ENCODE data around the gene STIMATE. TPM values are rescaled to one million over a fixed set of nuclear protein-coding genes. Genes with fewer than 3 reads are reported as not detected.

STIMATE gene
- total and polyA plus RNA-seq, 10 of the 15 experiments (the other 5 are each of a cell fraction or from before 2014, with no cell fraction given) = 0.24 to 24.1 (median 15.4) TPM

DNA sequence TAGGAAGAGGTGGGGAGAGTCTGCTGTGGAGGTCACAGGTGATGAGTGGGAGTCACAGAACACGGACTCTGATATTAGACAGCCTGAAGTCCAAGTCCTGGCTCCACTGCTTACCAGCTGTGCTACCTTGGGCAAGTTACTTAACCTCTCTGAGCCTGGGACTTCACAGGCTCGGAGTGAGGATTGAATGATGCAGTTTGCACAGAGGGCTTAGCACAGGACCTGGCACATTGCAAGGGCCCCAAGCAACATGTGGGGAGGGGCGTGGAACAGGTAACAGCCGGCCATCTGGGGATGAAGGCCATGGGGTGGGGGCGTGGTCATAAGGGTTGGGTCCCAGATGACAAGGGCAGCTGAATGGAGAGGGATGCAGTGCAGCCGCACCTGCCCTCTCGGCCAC, 107.0 kb downstream of the STIMATE start:
- Histone ChIP-seq H3K27ac (ENCODE audit: control insufficient read depth, insufficient read depth) (no peak overlapping the region), H3K79me2 (ENCODE audit: control insufficient read depth, insufficient read depth, low read length) (no peaks in the 10 kb centered on the region), H3K4me1 (ENCODE audit: control insufficient read depth, insufficient read depth, low read length) (no peaks in the 10 kb centered on the region), H3K27me3 (replicated peaks in 1 of 2; ENCODE audit: control insufficient read depth in 2 of 2, insufficient read depth in 2 of 2, low read length in 1 of 2) (no peaks in the 10 kb centered on the region; a peak in 1 of 4 replicates), H3K36me3 (ENCODE audit: control insufficient read depth in 2 of 2, insufficient read depth in 2 of 2, low read length in 1 of 2) (no peaks in the 10 kb centered on the region), H4K20me1 (ENCODE audit: control insufficient read depth, insufficient read depth) (no peaks in the 10 kb centered on the region), H3K4me2 (ENCODE audit: control insufficient read depth, insufficient read depth) (no peak overlapping the region), H3K9me3 (replicated peaks; ENCODE audit: control insufficient read depth, insufficient read depth, low read length) (no peaks in the 10 kb centered on the region), H3K9ac (ENCODE audit: control insufficient read depth, insufficient read depth, low read length) (no peak overlapping the region), H2AFZ (ENCODE audit: control insufficient read depth, low read depth, low read length) (no peak overlapping the region), H3K4me3 (no peak overlapping the region)
- in situ Hi-C loops (cut with MboI) (no loop called here), intact Hi-C loops (cut with micrococcal nuclease; ENCODE audit: unreplicated experiment) (no loop called here)
- ChIA-PET CTCF (interaction anchor here (1.0 kb wide), 1 partner anchor 8 kb away, joined by 4 read pairs; no protein-coding TSS in a partner anchor), POLR2A (no interaction called here), SMC1A (ENCODE audit: uncharacterized antibody, unreplicated experiment) (no interaction called here), RAD21 (ENCODE audit: unreplicated experiment) (no interaction called here)
- 24% methylated on average over 7 of the region's 7 CpGs for WGBS (ENCODE audit: insufficient coverage, insufficient replicate concordance, low lambda C conversion rate, missing lambda C conversion rate)
- no peak for DNase-seq (ENCODE audit: low read depth, low spot score)
- no TSS peak for BruUV-seq (replicated peaks)
- no peak for FAIRE-seq
- ATAC-seq = no peak
- TF ChIP-seq ZNF274 (IDR thresholded peaks at IDR 0.05; ENCODE audit: insufficient read depth, insufficient read length) = no peak
- TF ChIP-seq, protein P1, sequence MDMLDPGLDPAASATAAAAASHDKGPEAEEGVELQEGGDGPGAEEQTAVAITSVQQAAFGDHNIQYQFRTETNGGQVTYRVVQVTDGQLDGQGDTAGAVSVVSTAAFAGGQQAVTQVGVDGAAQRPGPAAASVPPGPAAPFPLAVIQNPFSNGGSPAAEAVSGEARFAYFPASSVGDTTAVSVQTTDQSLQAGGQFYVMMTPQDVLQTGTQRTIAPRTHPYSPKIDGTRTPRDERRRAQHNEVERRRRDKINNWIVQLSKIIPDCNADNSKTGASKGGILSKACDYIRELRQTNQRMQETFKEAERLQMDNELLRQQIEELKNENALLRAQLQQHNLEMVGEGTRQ (IDR thresholded peaks at IDR 0.05; ENCODE audit: borderline replicate concordance, low read depth, low read length) = no peak
- TF ChIP-seq GATAD2B (conservative IDR thresholded peaks at IDR 0.05; ENCODE audit: low read depth) = no peak
- TF ChIP-seq STAT1 (conservative IDR thresholded peaks at IDR 0.05) = no peak
- TF ChIP-seq CBX5 (IDR thresholded peaks at IDR 0.05; ENCODE audit: low read depth) = no peak
- TF ChIP-seq, protein P2, sequence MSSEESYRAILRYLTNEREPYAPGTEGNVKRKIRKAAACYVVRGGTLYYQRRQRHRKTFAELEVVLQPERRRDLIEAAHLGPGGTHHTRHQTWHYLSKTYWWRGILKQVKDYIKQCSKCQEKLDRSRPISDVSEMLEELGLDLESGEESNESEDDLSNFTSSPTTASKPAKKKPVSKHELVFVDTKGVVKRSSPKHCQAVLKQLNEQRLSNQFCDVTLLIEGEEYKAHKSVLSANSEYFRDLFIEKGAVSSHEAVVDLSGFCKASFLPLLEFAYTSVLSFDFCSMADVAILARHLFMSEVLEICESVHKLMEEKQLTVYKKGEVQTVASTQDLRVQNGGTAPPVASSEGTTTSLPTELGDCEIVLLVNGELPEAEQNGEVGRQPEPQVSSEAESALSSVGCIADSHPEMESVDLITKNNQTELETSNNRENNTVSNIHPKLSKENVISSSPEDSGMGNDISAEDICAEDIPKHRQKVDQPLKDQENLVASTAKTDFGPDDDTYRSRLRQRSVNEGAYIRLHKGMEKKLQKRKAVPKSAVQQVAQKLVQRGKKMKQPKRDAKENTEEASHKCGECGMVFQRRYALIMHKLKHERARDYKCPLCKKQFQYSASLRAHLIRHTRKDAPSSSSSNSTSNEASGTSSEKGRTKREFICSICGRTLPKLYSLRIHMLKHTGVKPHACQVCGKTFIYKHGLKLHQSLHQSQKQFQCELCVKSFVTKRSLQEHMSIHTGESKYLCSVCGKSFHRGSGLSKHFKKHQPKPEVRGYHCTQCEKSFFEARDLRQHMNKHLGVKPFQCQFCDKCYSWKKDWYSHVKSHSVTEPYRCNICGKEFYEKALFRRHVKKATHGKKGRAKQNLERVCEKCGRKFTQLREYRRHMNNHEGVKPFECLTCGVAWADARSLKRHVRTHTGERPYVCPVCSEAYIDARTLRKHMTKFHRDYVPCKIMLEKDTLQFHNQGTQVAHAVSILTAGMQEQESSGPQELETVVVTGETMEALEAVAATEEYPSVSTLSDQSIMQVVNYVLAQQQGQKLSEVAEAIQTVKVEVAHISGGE (CRISPR knock-in tag; IDR thresholded peaks at IDR 0.05) = no peak
- TF ChIP-seq, protein P3, sequence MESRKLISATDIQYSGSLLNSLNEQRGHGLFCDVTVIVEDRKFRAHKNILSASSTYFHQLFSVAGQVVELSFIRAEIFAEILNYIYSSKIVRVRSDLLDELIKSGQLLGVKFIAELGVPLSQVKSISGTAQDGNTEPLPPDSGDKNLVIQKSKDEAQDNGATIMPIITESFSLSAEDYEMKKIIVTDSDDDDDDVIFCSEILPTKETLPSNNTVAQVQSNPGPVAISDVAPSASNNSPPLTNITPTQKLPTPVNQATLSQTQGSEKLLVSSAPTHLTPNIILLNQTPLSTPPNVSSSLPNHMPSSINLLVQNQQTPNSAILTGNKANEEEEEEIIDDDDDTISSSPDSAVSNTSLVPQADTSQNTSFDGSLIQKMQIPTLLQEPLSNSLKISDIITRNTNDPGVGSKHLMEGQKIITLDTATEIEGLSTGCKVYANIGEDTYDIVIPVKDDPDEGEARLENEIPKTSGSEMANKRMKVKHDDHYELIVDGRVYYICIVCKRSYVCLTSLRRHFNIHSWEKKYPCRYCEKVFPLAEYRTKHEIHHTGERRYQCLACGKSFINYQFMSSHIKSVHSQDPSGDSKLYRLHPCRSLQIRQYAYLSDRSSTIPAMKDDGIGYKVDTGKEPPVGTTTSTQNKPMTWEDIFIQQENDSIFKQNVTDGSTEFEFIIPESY (IDR thresholded peaks at IDR 0.05) = no peak
- no peak for TF ChIP-seq SPI1 (IDR thresholded peaks at IDR 0.05; ENCODE audit: borderline replicate concordance, insufficient read depth, low read depth, low read length)
- TF ChIP-seq, protein P4, sequence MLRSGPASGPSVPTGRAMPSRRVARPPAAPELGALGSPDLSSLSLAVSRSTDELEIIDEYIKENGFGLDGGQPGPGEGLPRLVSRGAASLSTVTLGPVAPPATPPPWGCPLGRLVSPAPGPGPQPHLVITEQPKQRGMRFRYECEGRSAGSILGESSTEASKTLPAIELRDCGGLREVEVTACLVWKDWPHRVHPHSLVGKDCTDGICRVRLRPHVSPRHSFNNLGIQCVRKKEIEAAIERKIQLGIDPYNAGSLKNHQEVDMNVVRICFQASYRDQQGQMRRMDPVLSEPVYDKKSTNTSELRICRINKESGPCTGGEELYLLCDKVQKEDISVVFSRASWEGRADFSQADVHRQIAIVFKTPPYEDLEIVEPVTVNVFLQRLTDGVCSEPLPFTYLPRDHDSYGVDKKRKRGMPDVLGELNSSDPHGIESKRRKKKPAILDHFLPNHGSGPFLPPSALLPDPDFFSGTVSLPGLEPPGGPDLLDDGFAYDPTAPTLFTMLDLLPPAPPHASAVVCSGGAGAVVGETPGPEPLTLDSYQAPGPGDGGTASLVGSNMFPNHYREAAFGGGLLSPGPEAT (IDR thresholded peaks at IDR 0.05; ENCODE audit: low read depth) = no peak
- TF ChIP-seq POLR2AphosphoS5 (IDR thresholded peaks at IDR 0.05; ENCODE audit: low read length) = no peak
- no peak for TF ChIP-seq EP300 (IDR thresholded peaks at IDR 0.05; ENCODE audit: borderline replicate concordance in 1 of 2, control insufficient read depth in 1 of 2, low read depth in 2 of 2, low read length in 2 of 2)
- TF ChIP-seq SRF (IDR thresholded peaks at IDR 0.05; ENCODE audit: low read depth in 2 of 2, low read length in 2 of 2) = no peak
- no peak for TF ChIP-seq SIX5 (IDR thresholded peaks at IDR 0.05; ENCODE audit: low read depth, low read length, severe bottlenecking)
- TF ChIP-seq, protein P5, sequence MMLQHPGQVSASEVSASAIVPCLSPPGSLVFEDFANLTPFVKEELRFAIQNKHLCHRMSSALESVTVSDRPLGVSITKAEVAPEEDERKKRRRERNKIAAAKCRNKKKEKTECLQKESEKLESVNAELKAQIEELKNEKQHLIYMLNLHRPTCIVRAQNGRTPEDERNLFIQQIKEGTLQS (IDR thresholded peaks at IDR 0.05; ENCODE audit: borderline replicate concordance, extremely low read depth, low read depth, low read length) = no peak

Data from GM12878 (cell line).